H9 (cell line): ENCODE results near the gene CIPC. TPM values are rescaled to one million over a fixed set of nuclear protein-coding genes. Genes with fewer than 3 reads are reported as not detected.

ENCODE experiments used
- DNase-seq: peaks from one replicate; pipeline ENCODE4 v3.0.0-alpha.2; 2017
- H2AFZ ChIP-seq: one replicate; pipeline ENCODE4 v1.6.1; 2013; ENCODE audit warnings: mild to moderate bottlenecking, low read length, control low read depth, moderate library complexity
- H2AK5ac ChIP-seq: 2 replicates; pipeline ENCODE4 v1.6.1; 2013; ENCODE audit warnings: low read length, control low read depth, mixed read lengths; ENCODE audit not compliant: insufficient read length
- H2BK120ac ChIP-seq: one replicate; pipeline ENCODE4 v1.6.1; 2013; ENCODE audit warnings: low read depth, mild to moderate bottlenecking, low read length, control low read depth, inconsistent platforms; ENCODE audit not compliant: poor library complexity, severe bottlenecking
- H2BK12ac ChIP-seq: 2 replicates; pipeline ENCODE4 v1.6.1; 2013; ENCODE audit warnings: low read length, control low read depth, mixed read lengths, low read depth; ENCODE audit not compliant: insufficient read length
- H2BK15ac ChIP-seq: 2 replicates; pipeline ENCODE4 v1.6.1; 2013; ENCODE audit warnings: low read depth, low read length, control low read depth
- H2BK20ac ChIP-seq: one replicate; pipeline ENCODE4 v1.6.1; 2013; ENCODE audit warnings: low read depth, mild to moderate bottlenecking, low read length, control low read depth, inconsistent platforms; ENCODE audit not compliant: poor library complexity, severe bottlenecking
- H2BK5ac ChIP-seq: 2 replicates; pipeline ENCODE4 v1.6.1; 2013; ENCODE audit warnings: low read length, control low read depth, mixed read lengths; ENCODE audit not compliant: insufficient read length
- H3K14ac ChIP-seq: 2 replicates; pipeline ENCODE4 v1.6.1; 2013; ENCODE audit warnings: low read length, control low read depth; ENCODE audit not compliant: insufficient read depth
- H3K18ac ChIP-seq: 2 replicates; pipeline ENCODE4 v1.6.1; 2013; ENCODE audit warnings: low read depth, mild to moderate bottlenecking, mixed read lengths, low read length, control low read depth; ENCODE audit not compliant: insufficient read length
- H3K23ac ChIP-seq: 2 replicates; pipeline ENCODE4 v1.6.1; 2013; ENCODE audit warnings: low read length, control low read depth, mixed read lengths, low read depth; ENCODE audit not compliant: insufficient read length
- H3K23me2 ChIP-seq: 2 replicates; pipeline ENCODE4 v1.6.1; 2013; ENCODE audit warnings: low read depth, mild to moderate bottlenecking, mixed read lengths, low read length, control low read depth; ENCODE audit not compliant: insufficient read length, poor library complexity, severe bottlenecking
- H3K27ac ChIP-seq: 2 replicates; pipeline ENCODE4 v1.5.1; 2013; ENCODE audit warnings: low read length, control low read depth, mixed read lengths, low read depth; ENCODE audit not compliant: insufficient read length
- H3K27me3 ChIP-seq: 2 replicates; pipeline ENCODE4 v1.6.1; 2013; ENCODE audit warnings: low read length, control low read depth, inconsistent platforms; ENCODE audit not compliant: insufficient read depth
- H3K4ac ChIP-seq: 2 replicates; pipeline ENCODE4 v1.6.1; 2013; ENCODE audit warnings: low read depth, mild to moderate bottlenecking, control low read depth, inconsistent platforms, low read length, moderate library complexity
- H3K4me1 ChIP-seq: 2 replicates; pipeline ENCODE4 v1.6.1; 2013; ENCODE audit warnings: low read length, control low read depth, inconsistent platforms; ENCODE audit not compliant: insufficient read depth
- H3K4me2 ChIP-seq: 2 replicates; pipeline ENCODE4 v1.6.1; 2013; ENCODE audit warnings: low read length, control low read depth, mixed read lengths; ENCODE audit not compliant: insufficient read length, insufficient read depth
- H3K56ac ChIP-seq: 2 replicates; pipeline ENCODE4 v1.6.1; 2013; ENCODE audit warnings: low read depth, mild to moderate bottlenecking, mixed read lengths, low read length, control low read depth; ENCODE audit not compliant: insufficient read length
- H3K79me1 ChIP-seq: 2 replicates; pipeline ENCODE4 v1.6.1; 2013; ENCODE audit warnings: low read depth, mild to moderate bottlenecking, moderate library complexity, low read length, control low read depth, inconsistent platforms; ENCODE audit not compliant: insufficient read depth, poor library complexity, severe bottlenecking
- H3K79me2 ChIP-seq: 2 replicates; pipeline ENCODE4 v1.6.1; 2013; ENCODE audit warnings: low read length, control low read depth, inconsistent platforms; ENCODE audit not compliant: insufficient read depth
- H3K9ac ChIP-seq: 2 replicates; pipeline ENCODE4 v1.6.1; 2013; ENCODE audit warnings: low read length, control low read depth, mixed read lengths; ENCODE audit not compliant: insufficient read length; ENCODE audit errors: extremely low read depth
- H3K9me3 ChIP-seq: one replicate; pipeline ENCODE4 v1.6.1; 2013; ENCODE audit warnings: low read depth, low read length, inconsistent platforms; ENCODE audit not compliant: control insufficient read depth
- H3T11ph ChIP-seq: one replicate; pipeline ENCODE4 v1.6.1; 2013; ENCODE audit warnings: mild to moderate bottlenecking, low read length, control low read depth, inconsistent platforms
- H4K20me1 ChIP-seq: one replicate; pipeline ENCODE4 v1.6.1; 2013; ENCODE audit not compliant: control insufficient read depth, insufficient read length, insufficient read depth
- H4K5ac ChIP-seq: 2 replicates; pipeline ENCODE4 v1.6.1; 2013; ENCODE audit warnings: low read depth, mild to moderate bottlenecking, mixed read lengths, low read length, control low read depth; ENCODE audit not compliant: insufficient read length
- H4K8ac ChIP-seq: replicated peaks from 2 replicates; pipeline ENCODE4 v1.6.1; 2013; ENCODE audit warnings: low read length, control low read depth, mixed read lengths, low read depth; ENCODE audit not compliant: insufficient read length
- H4K91ac ChIP-seq: 2 replicates; pipeline ENCODE4 v1.6.1; 2013; ENCODE audit warnings: low read depth, mild to moderate bottlenecking, moderate library complexity, mixed read lengths, low read length, control low read depth; ENCODE audit not compliant: insufficient read length
- H3K27ac Mint-ChIP-seq, 3 experiments: 2 replicates in 2 of 3; 3 replicates in 1 of 3; pipeline ENCODE4 v1.8.0; 2020 to 2021; ENCODE audit warnings: mixed read lengths in 3 of 3, mild to moderate bottlenecking in 1 of 3, moderate library complexity in 1 of 3
- H3K27me3 Mint-ChIP-seq: 2 replicates; pipeline ENCODE4 v1.8.0; 2021; ENCODE audit warnings: low read depth, mild to moderate bottlenecking, moderate library complexity, mixed read lengths
- H3K36me3 Mint-ChIP-seq, 3 experiments: 2 replicates in 2 of 3; 3 replicates in 1 of 3; pipeline ENCODE4 v1.8.0; 2020 to 2021; ENCODE audit warnings: low read depth in 3 of 3, mixed read lengths in 3 of 3; ENCODE audit not compliant: insufficient read depth in 1 of 3
- H3K4me1 Mint-ChIP-seq, 2 experiments: 2 replicates each; pipeline ENCODE4 v1.8.0; 2020; ENCODE audit warnings: mixed read lengths in 2 of 2
- H3K4me3 Mint-ChIP-seq, 2 experiments: 2 replicates in 1 of 2; 3 replicates in 1 of 2; pipeline ENCODE4 v1.8.0; 2020 to 2021; ENCODE audit warnings: mild to moderate bottlenecking in 2 of 2, mixed read lengths in 2 of 2, moderate library complexity in 1 of 2
- H3K9me3 Mint-ChIP-seq, 2 experiments: 2 replicates in 1 of 2; 3 replicates in 1 of 2; pipeline ENCODE4 v1.8.0; 2020; ENCODE audit warnings: mild to moderate bottlenecking in 2 of 2, mixed read lengths in 2 of 2, moderate library complexity in 1 of 2
- WGBS: extraction: QIAGEN DNeasy Blood & Tissue Kit; methylation state at CpG from one replicate; pipeline ENCODE4 v1.1.7; 2013; ENCODE audit warnings: missing lambda C conversion rate, low lambda C conversion rate, mixed read lengths; ENCODE audit not compliant: insufficient read length; ENCODE audit errors: extremely low coverage; 5-methylcytosine and 5-hydroxymethylcytosine counted together
- total RNA-seq: library from RNA; stranded (reverse); gene quantifications from 2 replicates; pipeline ENCODE4 v1.2.1, GENCODE V29; 2021
- TF ChIP-seq, protein P1 (sequence below): fragments of 200-600 bp; sonication (generic); conservative IDR thresholded peaks from 3 replicates; pipeline ENCODE4 v1.8.0; 2021; ENCODE audit warnings: antibody characterized with exemption, mild to moderate bottlenecking

CIPC gene
- total RNA-seq, 1 experiment from 2014 or later, result 23.4 TPM

DNA sequence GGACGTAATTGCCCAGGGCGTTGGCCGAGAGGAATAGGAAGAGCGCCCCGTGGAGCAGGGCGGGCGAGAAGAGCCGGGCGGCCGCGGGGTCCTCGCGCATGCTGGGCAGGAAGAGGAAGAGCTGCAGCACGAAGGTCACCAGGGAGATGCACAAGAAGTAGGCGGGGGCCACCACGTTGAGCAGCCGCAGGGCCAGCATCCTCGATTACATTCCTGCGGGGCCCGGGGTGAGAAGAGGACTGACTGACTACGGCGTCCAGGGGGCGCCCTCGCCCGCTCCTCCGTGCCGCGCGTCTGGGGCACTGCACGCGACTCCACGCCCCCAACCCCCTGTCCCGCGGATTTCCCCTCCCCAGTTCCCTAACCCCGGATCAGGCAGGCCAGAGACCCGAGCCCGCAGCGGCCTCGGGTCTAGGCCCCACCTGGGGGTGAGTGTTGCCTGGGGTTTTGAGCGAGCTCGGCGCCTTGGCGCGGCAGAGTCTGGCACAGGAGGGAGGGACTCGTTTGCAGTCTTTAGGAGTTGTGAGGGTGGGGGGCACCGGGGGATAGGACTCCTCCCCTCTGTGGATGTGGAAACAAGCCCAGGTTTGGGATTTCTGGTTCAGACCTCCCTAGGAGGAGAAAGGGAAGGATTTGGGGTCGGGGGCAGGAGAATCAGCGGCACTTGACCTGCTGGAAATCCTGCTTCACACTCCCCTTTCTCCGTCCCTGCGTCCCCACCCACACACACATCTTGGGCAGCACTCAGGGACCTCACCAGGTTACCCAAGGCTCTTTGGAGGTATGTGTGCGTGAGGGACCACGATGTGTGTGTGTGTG lies 41.7 kb downstream of the CIPC start:
- H3K23ac ChIP-seq, result no peak overlapping the region
- H3K27me3 Mint-ChIP-seq, result peaks cover 22% of the 10 kb centered on the region
- peak; percentile 91 for DNase-seq

More for the DNA sequence above, 41.7 kb downstream of the CIPC start:
- Histone ChIP-seq H4K91ac (no peak overlapping the region), H4K8ac (no peak overlapping the region), H3K23me2 (peaks cover 29% of the 10 kb centered on the region), H3K56ac (no peak overlapping the region), H3K9me3 (no peaks in the 10 kb centered on the region), H3K4me2 (peak overlapping the region; percentile 82), H4K5ac (no peak overlapping the region), H3K14ac (no peak overlapping the region), H2BK120ac (no peak overlapping the region), H3K79me2 (peaks cover 2% of the 10 kb centered on the region; the same call in 1 of the 2 replicates), H2AFZ (no peak overlapping the region), H3T11ph (no peak overlapping the region), H2BK12ac (no peak overlapping the region), H3K9ac (no peak overlapping the region), H2AK5ac (no peak overlapping the region), H3K27ac (no peak overlapping the region), H2BK20ac (no peak overlapping the region), H3K79me1 (no peaks in the 10 kb centered on the region), H3K4me1 (peaks cover 13% of the 10 kb centered on the region; the same call in 1 of the 2 replicates), H4K20me1 (no peaks in the 10 kb centered on the region), H3K18ac (no peak overlapping the region), H3K4ac (no peak overlapping the region), H3K27me3 (no peaks in the 10 kb centered on the region), H2BK5ac (no peak overlapping the region), H2BK15ac (no peak overlapping the region)
- H3K36me3 Mint-ChIP-seq, result peaks cover 9 to 31% (median 28%) of the 10 kb centered on the region in 3 experiments
- no peak overlapping the region for H3K27ac Mint-ChIP-seq
- H3K4me3 Mint-ChIP-seq, result peak overlapping the region; percentile 77 to 95
- H3K9me3 Mint-ChIP-seq, result no peaks in the 10 kb centered on the region
- TF ChIP-seq, protein P1, sequence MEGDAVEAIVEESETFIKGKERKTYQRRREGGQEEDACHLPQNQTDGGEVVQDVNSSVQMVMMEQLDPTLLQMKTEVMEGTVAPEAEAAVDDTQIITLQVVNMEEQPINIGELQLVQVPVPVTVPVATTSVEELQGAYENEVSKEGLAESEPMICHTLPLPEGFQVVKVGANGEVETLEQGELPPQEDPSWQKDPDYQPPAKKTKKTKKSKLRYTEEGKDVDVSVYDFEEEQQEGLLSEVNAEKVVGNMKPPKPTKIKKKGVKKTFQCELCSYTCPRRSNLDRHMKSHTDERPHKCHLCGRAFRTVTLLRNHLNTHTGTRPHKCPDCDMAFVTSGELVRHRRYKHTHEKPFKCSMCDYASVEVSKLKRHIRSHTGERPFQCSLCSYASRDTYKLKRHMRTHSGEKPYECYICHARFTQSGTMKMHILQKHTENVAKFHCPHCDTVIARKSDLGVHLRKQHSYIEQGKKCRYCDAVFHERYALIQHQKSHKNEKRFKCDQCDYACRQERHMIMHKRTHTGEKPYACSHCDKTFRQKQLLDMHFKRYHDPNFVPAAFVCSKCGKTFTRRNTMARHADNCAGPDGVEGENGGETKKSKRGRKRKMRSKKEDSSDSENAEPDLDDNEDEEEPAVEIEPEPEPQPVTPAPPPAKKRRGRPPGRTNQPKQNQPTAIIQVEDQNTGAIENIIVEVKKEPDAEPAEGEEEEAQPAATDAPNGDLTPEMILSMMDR, result peak; percentile 96
- no CpG with 5 or more reads among the region's 52 CpGs for WGBS
- peaks cover 39 to 41% of the 10 kb centered on the region in 2 experiments for H3K4me1 Mint-ChIP-seq
